Fibroblast of mammary gland (primary cell): ENCODE results near the gene SPINDOC.

Source experiments
- DNase-seq: peaks from one replicate; pipeline ENCODE4 v3.0.0-alpha.2; 2010; ENCODE audit warnings: low read depth
- H3K4me3 ChIP-seq: 2 replicates; pipeline ENCODE4 v1.5.1; 2011; ENCODE audit warnings: low read depth, mild to moderate bottlenecking, low read length, moderate library complexity; ENCODE audit not compliant: control insufficient read depth
- CTCF ChIP-seq: conservative IDR thresholded peaks from 2 replicates; pipeline ENCODE4 v1.5.1; 2011; ENCODE audit warnings: low read depth, low read length, inconsistent platforms; ENCODE audit not compliant: control insufficient read depth, insufficient read depth

SPINDOC gene

GRCh38 chr11:63817758-63818498, 4.7 kb downstream of the SPINDOC start:
- no peak for DNase-seq
- TF ChIP-seq CTCF = no peak
- no peak overlapping the region for H3K4me3 ChIP-seq

- no peak for DNase-seq
- TF ChIP-seq CTCF = no peak
- no peak overlapping the region for H3K4me3 ChIP-seq
These were observed 5.4 kb downstream of the SPINDOC start for GRCh38 chr11:63818609-63819008.

GRCh38 chr11:63821411-63821810, 8.2 kb downstream of the SPINDOC start:
- H3K4me3 ChIP-seq = no peak overlapping the region
- DNase-seq = no peak
- no peak for TF ChIP-seq CTCF

GRCh38 chr11:63826471-63827190, 13.4 kb downstream of the SPINDOC start:
- no peak for TF ChIP-seq CTCF
- H3K4me3 ChIP-seq = no peak overlapping the region
- DNase-seq = no peak

- H3K4me3 ChIP-seq = no peak overlapping the region
- peak; percentile 18 for TF ChIP-seq CTCF
- DNase-seq = peak; percentile 46
These were observed 16.7 kb downstream of the SPINDOC start for GRCh38 chr11:63829823-63830489.

- no peak for TF ChIP-seq CTCF
- no peak overlapping the region for H3K4me3 ChIP-seq
- no peak for DNase-seq
These were observed 18.1 kb downstream of the SPINDOC start for GRCh38 chr11:63831326-63831725.
